Bronchial epithelial cell (primary cell): ENCODE measurements around the gene RCE1. TPM values are rescaled to one million over a fixed set of nuclear protein-coding genes. Genes with fewer than 3 reads are reported as not detected.
"Not testable (repeated sequence)": the region's sequence is repeated elsewhere in the genome, so short reads cannot be mapped to it uniquely, and the experiment has no call there.

ENCODE experiments used
- DNase-seq: peaks from one replicate; pipeline ENCODE4 v3.0.0-alpha.2; 2010; ENCODE audit warnings: low read depth
- FAIRE-seq: peaks from 2 replicates; lab custom pipeline; 2011; peaks lifted over from hg19 to GRCh38; lab: Jason Lieb, UNC
- H3K27me3 ChIP-seq: 2 replicates; pipeline ENCODE4 v1.5.1; 2011; ENCODE audit warnings: low read length; ENCODE audit not compliant: control insufficient read depth, insufficient read depth
- H3K36me3 ChIP-seq: 2 replicates; pipeline ENCODE4 v1.5.1; 2011; ENCODE audit warnings: low read length; ENCODE audit not compliant: control insufficient read depth, insufficient read depth
- H3K4me3 ChIP-seq: 2 replicates; pipeline ENCODE4 v1.5.1; 2011; ENCODE audit warnings: mild to moderate bottlenecking, low read depth, low read length, control low read depth
- CTCF ChIP-seq: IDR thresholded peaks from 2 replicates; pipeline ENCODE4 v1.5.1; 2011; ENCODE audit warnings: mild to moderate bottlenecking, moderate library complexity, low read length, control low read depth, inconsistent platforms; ENCODE audit not compliant: insufficient read depth, severe bottlenecking
- total RNA-seq: library from RNA; depleted of rRNA; stranded (reverse); fragments of >200 nt; gene quantifications from 2 replicates; pipeline ENCODE4 v1.2.1, GENCODE V29; 2014

Gene RCE1
- total RNA-seq, 1 donor from 2014 or later, result 17.4 TPM

- no peaks in the 10 kb centered on the region for H3K27me3 ChIP-seq
- H3K36me3 ChIP-seq, result peaks cover 6% of the 10 kb centered on the region
- TF ChIP-seq CTCF, result no peak
- no peak overlapping the region for H3K4me3 ChIP-seq
- FAIRE-seq (no peak), DNase-seq (no peak)
These were observed 28.6 kb upstream of the RCE1 start for GRCh38 chr11:66814678-66815077.

DNA sequence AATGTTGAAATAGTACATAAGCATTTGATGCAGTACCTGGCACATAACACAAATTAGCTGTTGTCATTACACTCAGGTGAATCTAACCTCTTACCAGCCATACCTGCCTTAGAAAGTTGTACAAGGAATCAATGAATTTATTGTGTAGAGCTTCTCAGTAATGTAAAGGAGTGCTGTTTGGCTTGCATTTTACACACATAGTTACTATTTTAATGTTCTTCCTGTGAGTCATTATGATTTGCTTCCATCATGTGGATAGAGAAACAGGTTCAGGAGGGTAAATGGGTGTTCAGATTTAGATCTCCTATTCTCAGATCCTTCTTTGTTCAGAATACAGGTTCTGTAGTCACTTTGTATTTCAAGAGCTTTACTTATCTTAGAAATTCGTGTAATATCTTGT lies 27.6 kb upstream of the RCE1 start:
- Histone ChIP-seq H3K27me3 (no peaks in the 10 kb centered on the region), H3K36me3 (peaks cover 6% of the 10 kb centered on the region), H3K4me3 (no peak overlapping the region)
- DNase-seq, result peak; percentile 65
- TF ChIP-seq CTCF, result no peak
- no peak for FAIRE-seq

DNA sequence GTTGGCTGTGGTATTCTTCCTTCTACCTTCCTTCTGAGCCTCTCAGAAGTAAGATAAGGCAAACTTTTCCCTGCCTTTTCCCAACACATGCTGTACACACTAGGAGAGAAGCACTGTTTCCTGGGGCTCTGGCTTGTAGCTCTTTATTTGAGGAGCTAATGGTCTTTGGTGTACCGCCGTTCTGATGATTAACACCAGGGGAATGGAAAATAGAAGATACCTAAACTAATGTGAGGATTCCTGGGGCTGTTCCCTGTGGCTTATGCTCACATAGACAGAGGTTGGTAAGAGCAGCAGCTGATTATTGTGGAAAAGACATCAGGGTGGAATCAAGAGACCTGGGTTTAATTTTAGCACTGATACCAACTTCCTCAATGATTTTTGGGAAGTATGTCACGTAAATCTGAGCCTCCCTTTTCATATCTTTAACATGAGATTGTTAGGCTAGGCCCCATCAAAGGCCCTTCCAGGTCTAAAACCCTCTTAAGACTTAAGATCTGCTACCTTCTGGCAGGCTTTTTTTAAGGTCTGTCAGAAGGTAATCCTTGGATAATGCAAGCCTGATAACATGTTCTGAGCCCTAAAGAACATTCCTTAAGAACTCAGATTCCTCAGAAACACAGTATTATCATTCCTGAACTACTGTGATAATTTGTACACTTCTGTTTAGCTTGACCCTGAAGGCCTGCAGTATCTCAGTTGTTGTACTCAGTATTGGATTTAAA lies 24.8 kb upstream of the RCE1 start:
- no peak for DNase-seq
- no peak for TF ChIP-seq CTCF
- Histone ChIP-seq H3K36me3 (peaks cover 11% of the 10 kb centered on the region), H3K27me3 (no peaks in the 10 kb centered on the region), H3K4me3 (no peak overlapping the region)
- FAIRE-seq, result no peak

- H3K36me3 ChIP-seq, result peaks cover 13% of the 10 kb centered on the region
- DNase-seq (no peak), FAIRE-seq (no peak)
- H3K4me3 ChIP-seq, result no peak overlapping the region
- TF ChIP-seq CTCF, result no peak
- no peaks in the 10 kb centered on the region for H3K27me3 ChIP-seq
These were observed 22.9 kb upstream of the RCE1 start for GRCh38 chr11:66820381-66820780.

DNA sequence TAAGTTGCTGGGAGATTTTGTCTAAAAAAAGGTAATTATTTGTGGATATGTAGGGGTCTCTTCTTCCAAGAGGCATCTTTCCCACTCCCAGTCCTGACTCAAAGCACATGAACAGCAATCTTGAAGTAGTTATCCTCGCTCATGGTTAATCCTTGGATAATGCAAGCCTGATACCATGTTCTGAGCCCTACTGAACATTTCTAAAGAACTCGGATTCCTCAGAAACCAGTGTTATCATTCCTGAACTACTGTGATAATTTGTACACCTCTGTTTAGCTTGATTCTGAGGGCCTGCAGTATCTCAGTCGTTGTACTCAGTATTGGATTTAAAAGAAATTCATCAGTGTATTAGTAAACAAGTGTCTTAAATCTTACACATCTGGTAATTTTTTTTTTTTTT lies 22.3 kb upstream of the RCE1 start:
- no peak overlapping the region for H3K4me3 ChIP-seq
- no peaks in the 10 kb centered on the region for H3K27me3 ChIP-seq
- FAIRE-seq (no peak), DNase-seq (no peak)
- H3K36me3 ChIP-seq, result peaks cover 12% of the 10 kb centered on the region
- TF ChIP-seq CTCF, result no peak

GRCh38 chr11:66823700-66824099 lies 19.5 kb upstream of the RCE1 start:
- FAIRE-seq, result no peak
- no peak for TF ChIP-seq CTCF
- Histone ChIP-seq H3K4me3 (no peak overlapping the region), H3K27me3 (no peaks in the 10 kb centered on the region), H3K36me3 (peaks cover 16% of the 10 kb centered on the region)
- DNase-seq, result no peak

DNA sequence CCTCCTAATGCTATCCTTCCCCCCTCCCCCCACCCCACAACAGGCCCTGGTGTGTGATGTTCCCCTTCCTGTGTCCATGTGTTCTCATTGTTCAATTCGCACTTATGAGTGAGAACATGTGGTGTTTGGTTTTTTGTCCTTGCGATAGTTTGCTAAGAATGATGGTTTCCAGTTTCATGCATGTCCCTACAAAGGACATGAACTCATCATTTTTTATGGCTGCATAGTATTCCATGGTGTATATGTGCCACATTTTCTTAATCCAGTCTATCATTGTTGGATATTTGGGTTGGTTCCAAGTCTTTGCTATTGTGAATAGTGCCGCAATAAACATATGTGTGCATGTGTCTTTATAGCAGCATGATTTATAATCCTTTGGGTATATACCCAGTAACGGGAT lies 18.7 kb upstream of the RCE1 start:
- FAIRE-seq, H3K27me3 ChIP-seq, DNase-seq, H3K4me3 ChIP-seq: not testable (repeated sequence)
- peaks cover 16% of the 10 kb centered on the region for H3K36me3 ChIP-seq
